Inferior parietal cortex (tissue), 1 donor: ENCODE data around the gene FOXB1.

ENCODE experiments used
- DNase-seq: peaks from one replicate; pipeline ENCODE4 v3.0.0-alpha.2; 2016; ENCODE audit errors: extremely low spot score

Gene FOXB1

DNA sequence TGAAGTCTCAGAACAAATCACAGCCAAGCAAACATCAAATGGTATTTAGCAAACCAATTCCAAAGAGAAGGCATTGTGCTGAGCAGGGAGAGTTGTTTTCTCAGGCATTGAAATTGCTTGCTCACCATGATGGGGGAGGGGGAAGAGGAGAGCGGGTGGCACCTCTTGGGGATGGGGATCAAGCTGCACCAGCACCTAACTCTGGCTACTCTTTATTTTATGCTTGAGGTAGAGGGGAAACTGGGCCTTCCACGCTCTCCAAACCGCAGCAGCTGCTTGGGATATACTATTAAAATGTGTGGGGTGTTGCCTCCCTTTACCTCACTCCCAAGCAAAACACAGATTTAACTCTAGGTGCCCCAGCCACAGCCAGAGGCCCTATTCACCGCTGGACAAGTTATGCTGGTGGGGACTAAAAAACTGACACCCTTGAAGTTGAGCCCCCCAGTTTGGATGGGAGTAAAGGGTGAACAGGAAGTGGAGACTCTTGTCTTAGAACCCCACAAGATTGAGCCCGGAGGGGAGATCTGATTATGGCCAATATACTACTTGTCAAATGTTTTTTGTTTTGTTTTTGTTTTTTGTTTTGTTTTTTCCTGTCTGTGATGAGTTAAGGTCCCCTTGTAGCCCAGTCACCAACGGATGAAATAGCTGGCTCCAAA lies 5.0 kb upstream of the FOXB1 start:
- DNase-seq, result no peak

DNA sequence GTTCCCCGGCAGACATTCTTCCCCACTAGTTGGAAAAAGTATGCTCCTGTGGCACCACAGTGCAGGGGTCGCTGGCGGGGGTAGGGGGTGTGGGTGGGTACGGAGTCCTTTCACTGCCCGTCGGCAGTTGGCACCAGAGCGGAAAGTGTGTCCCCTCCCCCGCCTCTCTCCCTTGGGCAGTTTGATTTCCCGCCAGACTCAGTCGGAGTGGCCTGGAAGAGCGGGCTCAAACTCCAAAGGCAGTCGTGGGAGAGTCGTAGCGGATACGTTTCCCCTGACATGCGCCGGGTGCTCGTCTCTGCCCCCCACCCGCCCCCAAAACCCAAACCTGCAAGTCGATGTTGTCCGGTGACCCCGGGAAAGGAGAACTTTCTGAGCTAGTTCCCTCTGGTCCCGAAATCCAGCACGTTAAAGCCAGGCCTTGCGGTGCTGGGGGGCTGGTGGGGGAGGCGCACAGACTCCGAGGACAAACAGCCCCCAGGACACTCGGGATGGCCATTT lies 4.4 kb upstream of the FOXB1 start:
- no peak for DNase-seq

DNA sequence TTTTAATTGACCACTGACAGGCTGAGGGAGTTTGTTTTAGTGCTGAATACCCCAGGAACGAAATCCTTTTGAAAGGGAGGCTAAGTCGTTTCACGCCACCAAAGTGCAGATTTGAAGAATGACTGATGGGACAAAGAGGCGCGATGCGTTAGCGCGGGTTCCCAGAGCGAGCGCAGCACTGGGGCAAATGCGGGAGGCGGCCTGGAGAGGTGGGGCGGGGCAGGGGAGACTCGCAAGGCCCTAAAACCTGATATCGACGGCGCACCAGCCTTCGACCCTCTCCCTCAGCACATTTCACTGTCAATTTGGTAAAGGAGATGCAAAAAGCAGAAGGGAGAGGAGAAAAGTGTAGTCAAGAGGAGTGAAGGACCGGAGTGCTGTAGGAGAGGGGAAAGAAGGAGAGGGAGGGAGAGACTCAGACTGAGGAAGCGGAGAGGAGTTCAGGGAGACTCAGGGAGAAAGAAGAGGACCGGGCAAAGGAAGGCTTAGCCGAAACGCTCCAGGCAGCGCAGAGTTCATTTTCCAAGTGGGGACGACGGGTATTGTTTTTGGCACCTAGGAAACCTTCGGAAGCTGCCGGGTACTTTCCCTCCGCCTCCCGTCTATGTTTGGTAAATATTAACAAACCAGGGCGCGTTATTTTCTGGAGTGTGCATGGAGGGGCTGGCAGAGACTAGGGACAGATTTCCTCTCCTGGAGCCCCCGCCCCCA lies 3.8 kb upstream of the FOXB1 start:
- DNase-seq, result no peak

DNA sequence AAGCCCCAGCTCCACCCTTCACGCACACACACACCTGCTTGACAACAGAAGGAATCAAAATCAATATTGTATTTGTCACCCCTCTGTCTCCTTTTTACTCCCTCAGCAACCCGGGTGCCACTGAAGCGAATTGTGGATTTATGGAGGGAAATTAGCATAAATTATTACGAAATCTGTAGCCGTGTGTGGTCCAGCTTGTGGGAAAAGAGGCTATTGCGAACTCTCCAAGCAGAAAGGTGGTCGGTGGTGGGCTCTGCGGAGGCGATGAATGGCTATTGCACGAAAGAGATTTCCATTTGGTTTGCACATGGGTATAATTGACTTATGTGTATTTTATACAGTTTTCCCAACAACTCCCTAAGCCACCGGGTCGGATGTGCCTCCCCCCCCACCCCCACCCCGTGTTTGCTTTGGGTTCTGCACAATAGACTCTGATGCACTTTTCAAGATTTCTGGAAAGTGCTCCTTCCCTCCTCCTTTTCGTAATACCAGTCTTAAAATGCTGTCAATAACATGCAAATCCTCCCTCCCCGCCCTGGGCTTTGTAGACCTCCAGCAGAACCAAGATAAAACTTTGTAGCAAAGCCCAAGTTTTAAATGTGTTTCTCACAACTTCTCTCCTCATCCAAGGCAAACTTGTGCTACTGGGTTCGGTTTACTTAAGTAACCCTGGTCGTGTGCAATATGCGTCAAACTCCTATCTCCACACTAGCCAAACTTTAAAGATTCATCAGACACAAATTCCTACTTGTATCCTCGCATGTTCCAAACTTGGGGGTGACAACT lies 3.1 kb upstream of the FOXB1 start:
- no peak for DNase-seq

DNA sequence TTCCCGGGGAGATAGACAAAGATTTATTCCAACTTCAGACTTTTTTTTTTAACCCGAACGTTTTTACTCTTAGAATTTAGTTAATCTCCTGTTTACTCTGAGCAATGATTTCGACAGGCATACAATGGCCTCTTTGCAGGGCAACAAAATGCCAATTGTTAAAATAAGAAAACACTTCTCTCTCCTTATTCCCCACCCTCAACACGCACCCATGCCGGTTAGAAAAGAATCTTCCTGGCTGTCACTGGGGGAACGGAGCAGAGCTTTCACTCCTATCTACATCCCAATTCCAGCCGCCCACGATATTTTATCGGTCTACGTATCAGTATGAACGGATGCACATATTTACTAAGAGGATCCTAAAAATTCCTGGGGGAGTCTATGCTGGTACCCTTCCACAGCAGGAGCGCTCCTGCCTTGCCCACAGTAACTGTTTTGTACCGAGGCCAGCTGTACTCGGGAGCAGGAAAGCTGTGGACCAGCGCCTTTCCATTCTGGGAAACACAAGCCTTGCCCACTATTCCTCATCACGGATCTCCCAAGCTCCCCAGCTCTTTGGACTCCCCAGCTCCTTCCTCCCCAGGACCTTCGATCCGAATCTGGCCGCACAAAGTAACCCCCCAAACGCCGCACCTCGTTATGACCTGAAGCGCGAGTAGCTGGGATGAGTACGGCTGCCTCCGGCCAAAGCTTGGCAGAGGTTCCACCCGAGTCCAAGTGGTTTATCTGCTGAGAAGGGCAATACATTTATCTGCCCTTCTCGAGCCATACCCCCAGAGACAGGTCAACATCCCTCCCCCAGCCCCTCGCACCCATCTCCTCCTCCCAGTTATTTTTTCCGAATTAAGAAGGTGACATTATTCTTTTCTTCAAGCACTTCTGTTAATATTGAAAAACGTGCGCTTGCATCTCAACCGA lies 2.2 kb upstream of the FOXB1 start:
- DNase-seq, result no peak

DNA sequence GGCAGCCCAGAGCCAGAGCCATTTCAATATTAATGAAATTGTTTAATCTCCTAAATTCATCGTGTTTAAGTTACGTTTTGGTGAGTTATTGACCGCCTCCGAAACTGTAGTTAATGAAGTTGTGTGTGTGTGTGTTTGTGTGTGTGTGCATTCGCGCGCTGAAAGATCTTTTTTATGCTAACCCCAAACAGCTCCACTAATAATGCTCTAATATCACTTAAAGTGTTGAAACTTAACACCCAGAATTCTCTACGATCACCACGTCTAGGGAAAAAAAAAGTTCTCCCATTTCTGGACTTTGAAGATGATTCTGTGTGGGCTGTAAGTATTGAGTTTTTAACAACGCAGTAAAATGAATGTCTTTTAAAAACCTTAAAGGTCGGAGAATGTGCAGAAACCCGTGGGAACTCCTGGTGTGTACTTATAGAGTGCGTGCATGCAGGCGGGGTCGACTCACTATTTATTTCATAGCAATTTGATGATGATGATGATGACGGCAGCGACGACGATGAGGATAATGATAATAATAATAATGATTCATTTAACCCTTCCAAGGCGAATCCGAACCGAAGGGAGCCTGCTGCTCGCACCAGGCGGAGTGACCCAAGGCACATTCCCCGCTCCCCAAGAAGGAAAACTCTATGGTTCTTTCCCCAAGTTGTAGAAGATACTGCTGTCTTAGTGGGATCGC lies 1.4 kb upstream of the FOXB1 start:
- DNase-seq, result no peak

DNA sequence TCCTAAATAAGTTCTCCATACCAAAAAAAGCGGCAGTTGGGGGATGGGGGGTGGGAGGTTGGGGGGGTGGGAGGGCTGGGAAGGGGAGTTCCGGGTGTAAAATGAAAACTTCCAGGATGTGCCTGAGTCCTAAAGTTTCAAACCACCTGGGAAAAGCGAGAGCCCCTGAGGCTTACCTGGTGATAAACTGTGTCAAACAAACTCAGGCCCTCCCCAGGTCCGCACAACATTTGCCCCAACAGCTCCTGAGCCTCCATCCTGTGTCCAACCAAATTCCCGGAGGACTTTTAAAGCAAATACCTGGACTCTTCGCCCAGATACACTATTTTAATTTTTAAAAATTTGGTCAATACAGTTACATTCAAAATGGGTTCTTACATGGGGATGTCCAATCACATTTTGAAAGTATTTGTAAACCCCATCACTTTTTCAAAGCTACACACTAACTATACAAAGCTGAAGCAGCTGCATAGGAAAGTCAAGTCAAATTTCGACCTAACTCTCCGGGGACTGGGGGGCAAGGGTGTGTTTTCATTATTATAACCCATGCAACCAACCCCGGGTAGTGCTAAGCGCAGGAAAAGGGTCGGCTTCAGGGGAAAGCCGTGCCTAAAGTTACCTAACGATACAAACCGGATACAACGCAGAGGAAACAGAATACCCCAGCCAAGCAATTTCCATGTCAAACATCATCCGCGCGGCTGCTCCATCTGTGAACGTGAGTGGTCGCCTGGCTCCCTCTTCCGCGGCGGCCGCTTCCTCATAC lies 685 bp upstream of the FOXB1 start:
- no peak for DNase-seq

DNA sequence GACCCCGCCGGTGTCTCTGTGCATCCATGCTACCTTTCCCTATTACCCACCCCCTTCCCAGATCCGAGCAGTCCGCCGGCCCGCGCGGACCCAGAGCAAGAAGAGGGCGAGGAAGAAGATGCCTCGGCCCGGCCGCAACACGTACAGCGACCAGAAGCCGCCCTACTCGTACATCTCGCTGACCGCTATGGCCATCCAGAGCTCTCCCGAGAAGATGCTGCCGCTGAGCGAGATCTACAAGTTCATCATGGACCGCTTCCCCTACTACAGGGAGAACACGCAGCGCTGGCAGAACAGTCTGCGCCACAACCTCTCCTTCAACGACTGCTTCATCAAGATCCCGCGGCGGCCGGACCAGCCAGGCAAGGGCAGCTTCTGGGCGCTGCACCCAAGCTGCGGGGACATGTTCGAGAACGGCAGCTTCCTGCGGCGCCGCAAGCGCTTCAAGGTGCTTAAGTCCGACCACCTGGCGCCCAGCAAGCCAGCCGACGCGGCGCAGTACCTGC lies 788 bp downstream of the FOXB1 start:
- DNase-seq, result no peak

DNA sequence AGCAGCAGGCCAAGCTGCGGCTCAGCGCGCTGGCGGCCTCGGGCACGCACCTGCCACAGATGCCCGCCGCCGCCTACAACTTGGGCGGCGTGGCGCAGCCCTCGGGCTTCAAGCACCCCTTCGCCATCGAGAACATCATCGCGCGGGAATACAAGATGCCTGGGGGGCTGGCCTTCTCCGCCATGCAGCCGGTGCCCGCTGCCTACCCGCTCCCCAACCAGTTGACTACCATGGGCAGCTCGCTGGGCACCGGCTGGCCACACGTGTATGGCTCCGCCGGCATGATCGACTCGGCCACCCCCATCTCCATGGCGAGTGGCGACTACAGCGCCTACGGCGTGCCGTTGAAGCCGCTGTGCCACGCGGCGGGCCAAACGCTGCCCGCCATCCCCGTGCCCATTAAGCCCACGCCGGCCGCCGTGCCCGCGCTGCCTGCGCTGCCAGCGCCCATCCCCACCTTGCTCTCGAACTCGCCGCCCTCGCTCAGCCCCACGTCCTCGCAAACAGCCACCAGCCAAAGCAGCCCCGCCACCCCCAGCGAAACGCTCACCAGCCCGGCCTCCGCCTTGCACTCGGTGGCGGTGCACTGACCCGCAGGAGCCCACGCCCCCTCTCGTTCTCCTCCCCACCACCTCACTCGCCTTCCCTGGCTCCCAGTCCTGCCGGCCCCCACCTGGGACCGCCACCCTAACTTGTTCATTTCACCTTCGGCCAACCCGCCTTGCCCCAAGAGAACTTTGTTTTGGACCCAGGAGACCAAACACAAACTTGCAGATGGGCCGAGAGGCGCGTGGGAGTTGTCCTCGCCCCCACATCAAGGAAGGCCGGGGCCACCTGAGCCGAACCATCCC lies 1.5 kb downstream of the FOXB1 start:
- DNase-seq, result no peak

DNA sequence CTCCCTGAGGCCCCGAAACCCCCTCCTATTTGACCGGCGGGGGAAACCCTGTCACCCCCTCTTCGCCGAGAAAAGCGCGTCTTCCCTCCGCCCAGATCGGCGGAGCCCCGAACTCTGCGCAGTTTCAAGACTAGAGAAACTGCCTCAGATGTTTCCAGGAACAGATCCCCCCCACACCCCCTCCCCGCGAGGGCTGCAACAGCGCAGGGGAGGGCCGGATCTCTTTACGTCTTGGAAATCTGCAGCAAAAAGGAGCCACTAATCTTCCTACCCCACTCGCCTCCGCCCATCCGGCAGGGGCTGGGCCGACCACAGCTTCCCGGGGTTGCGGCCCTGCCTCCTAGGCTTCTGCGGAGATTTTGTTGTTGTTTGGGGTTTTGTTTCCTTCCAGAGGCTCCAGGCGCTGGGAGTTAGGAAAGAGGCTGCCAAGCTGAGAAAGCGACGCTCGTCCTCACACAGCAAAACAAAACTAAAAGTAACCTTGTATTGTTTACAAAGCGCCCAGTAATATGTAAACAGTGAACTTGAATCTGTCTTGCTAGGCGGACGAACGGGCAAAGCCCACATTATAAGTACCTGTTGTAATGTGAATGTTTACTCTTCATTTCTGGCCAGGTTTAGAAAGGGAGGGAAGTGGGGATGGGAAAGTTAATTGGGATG lies 2.2 kb downstream of the FOXB1 start:
- DNase-seq, result no peak

DNA sequence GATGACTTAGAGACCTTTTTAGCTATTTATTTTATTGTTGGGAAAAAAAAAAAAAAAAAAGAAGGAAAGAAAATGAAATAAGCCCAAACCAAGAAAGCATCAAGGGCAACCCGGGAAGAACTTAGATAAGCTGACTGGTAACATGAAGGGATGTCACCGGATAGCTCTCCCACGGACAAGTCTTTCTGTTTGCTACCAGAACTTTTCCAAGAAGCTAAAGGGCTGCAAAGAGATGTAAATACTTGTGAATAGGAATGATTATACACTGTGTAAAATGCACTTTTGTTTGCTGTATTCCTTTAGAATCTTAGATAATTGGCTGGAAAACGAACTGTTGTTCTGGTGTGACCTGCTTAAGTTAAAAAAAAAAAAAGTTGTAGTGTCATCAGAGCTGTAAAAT lies 2.8 kb downstream of the FOXB1 start:
- DNase-seq, result no peak

DNA sequence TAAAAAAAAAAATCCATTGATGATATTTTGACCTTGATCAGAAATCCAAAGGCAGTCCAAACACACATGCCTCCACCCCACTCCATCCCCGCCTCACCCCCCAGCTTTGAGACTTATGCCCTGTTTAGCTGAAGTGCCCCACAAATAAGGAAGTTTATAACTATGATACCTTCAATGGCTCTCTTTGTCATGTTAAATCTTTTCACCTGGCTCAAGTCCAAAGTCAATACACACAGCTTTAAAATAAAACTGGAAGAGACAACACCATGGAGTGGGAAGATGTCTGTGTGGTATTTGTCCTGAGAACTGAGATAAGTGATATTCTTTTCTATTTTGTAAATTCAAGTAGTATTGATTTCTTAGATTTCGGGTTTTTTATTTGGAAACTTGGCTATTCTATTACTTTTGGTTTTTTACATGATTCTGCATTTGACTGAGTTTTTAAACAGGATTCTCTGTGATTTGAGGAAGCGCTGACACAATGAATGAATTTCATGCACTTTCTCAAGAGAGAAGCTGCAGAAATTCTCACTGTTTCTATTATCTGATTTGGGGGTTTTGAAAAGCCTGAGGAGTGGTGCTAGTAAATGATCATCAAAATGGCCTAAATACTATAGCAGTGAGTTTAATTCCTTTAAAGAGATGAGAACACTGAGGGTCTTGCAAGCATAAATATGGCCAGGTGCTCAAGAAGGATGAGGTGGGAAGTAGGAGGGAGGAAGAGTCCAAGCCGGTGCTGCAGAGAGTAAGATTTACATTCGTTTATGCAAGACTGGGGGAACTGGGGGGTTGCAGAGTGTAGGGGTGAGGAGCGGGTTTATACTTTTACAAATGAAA lies 5.2 kb downstream of the FOXB1 start:
- DNase-seq, result no peak

DNA sequence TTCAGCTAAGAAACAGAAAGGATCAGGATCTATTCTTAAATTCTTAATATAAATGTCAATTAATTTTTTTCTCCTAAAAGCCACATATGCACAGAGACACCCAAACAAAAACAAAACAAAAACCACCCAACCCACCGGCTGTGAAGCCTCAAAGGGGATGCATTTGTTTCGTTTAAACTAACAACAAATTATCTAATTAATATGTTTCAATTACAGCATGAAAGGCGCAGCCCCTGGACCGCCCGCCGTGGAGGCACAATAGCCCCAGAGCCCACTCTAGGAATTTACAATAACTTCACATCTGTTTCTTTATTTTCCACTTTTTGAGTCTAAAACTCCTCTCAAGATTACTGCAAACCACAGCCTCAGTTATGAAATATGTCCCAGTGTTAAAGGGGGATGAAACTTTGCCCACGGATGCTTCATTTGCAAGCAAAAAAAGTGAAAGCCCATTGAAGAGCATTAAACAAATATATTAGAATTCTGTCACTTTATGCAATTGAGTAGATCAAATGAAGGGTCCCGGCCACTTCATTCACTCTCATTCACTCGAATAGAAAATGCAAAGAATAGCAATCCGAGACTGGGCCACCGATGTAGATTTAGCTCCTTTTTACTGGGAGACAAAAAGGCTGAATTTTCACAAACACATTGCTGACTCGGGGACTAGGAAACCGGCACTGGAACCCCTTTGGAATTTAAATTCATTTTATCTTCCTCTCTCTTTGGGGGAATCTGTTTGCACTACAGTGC lies 6.0 kb downstream of the FOXB1 start:
- DNase-seq, result no peak

DNA sequence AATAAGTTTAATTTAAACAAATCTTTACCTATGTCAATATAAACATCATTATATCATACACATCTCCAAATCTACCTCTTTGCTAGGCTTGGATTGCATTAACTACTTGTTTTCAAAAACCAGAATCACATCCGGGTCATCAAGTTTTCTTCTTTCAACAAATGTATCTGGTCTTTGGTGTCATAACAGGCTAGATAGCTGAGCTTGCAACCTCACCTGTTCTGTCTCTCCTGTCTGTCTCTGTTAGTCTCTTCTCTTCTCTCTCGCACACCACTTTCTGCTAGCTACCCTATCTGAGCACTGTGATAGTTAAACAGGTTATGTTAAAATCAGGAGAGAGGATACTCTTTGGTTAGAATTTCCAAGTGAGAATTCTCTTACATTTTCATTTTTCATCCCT lies 6.7 kb downstream of the FOXB1 start:
- DNase-seq, result no peak

DNA sequence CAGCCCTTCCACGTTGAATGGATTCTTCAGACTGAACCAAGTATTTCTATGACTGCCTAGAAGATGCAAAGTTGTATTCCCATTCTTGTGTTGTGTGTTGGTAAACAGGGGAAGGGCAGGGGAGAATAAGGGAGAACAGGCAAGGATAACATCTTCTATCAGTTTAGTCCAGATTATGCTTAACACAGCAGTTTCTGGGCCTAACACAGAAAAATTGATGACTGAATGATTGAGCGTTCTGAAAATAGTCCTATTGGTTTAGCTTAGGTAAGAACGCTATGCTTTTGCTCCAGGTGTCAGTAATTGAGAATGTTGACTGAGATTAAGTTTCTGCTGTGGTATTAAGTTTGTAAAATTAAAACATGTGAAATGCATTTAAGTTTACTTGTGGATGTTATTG lies 8.6 kb downstream of the FOXB1 start:
- no peak for DNase-seq

DNA sequence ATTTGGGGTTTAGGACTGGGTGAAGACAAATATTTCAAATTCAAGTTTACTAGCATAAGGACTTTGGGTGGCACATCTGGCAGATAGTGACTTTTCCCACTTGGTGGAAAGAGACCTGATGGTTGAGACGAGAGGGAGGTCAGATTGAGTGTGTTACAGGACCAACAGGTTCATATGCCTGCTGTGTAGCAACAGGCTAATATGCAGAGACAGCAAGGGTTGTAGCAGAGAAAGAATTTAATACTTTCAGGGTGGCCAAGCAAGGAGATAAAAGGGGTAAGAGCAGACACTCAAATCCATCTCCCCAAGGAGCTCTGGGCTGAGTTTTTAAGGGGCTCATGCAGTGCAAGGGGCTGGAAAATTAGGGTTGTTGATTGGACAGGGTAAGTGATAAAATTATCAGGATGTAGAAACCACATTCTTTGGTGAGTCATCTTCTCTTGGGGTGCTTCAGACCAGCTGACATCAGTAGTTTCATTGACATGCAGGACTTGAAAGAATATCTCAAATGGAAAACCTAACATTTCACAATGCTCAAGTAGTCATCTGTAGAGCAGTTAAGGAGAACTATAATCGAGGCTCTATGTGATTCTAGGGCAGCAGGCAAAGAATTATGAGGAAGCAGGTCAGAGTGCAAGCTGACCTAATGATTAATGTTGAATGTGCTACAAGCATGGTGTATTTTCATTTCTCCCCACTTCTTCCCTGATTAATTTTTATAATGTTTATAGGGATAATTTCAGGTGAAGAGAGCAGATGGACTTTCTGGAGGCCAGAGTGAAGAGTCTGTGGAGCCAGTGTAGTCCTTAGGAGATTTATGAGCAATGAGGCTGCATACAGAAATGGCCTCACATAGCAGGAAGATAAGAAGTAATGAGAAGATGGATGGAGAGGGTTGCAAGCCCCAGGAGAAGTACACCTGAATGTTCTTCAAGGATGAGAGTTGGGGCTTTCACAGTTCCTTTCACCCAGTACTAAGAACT lies 13.7 kb downstream of the FOXB1 start:
- no peak for DNase-seq
